GM21619 (cell line): ENCODE results near the gene TEK.
"Not testable (repeated sequence)": the region's sequence is repeated elsewhere in the genome, so short reads cannot be mapped to it uniquely, and the experiment has no call there.

Experiments used
- ATAC-seq: cut with Tn5 transposase; IDR thresholded peaks from one replicate; pipeline ENCODE4 v1.9.1; 2021; ENCODE audit not compliant: unreplicated experiment

Gene TEK

GRCh38 chr9:27108981-27109541 lies at the start of gene TEK:
Gene TEK (plus strand): TSS chr9:27109225. CDS start chr9:27109591, 366 bp downstream.
- no peak for ATAC-seq

- no peak for ATAC-seq
Observed at GRCh38 chr9:27059412-27059811, 49.6 kb upstream of the TEK start.

- no peak for ATAC-seq
Observed at GRCh38 chr9:27059907-27060306, 49.1 kb upstream of the TEK start.

- ATAC-seq, result no peak
Observed at GRCh38 chr9:27065288-27065687, 43.7 kb upstream of the TEK start.

- no peak for ATAC-seq
Observed at GRCh38 chr9:27073841-27074728, 34.9 kb upstream of the TEK start.

- no peak for ATAC-seq
Observed at GRCh38 chr9:27078685-27079084, 30.3 kb upstream of the TEK start.

GRCh38 chr9:27085456-27085855 lies 23.6 kb upstream of the TEK start:
- ATAC-seq, result no peak

GRCh38 chr9:27086818-27087680 lies 22.0 kb upstream of the TEK start:
- no peak for ATAC-seq

GRCh38 chr9:27088981-27089380 lies 20.0 kb upstream of the TEK start:
- no peak for ATAC-seq

- no peak for ATAC-seq
Observed at GRCh38 chr9:27089706-27090105, 19.3 kb upstream of the TEK start.

- ATAC-seq, result no peak
Observed at GRCh38 chr9:27090231-27090630, 18.8 kb upstream of the TEK start.

- ATAC-seq, result no peak
Observed at GRCh38 chr9:27090711-27091110, 18.3 kb upstream of the TEK start.

- ATAC-seq, result not testable (repeated sequence)
Observed at GRCh38 chr9:27092496-27092895, 16.5 kb upstream of the TEK start.

- not testable (repeated sequence) for ATAC-seq
Observed at GRCh38 chr9:27093384-27094067, 15.5 kb upstream of the TEK start.

- ATAC-seq, result no peak
Observed at GRCh38 chr9:27094640-27095298, 14.3 kb upstream of the TEK start.

- no peak for ATAC-seq
Observed at GRCh38 chr9:27107241-27107640, 1.8 kb upstream of the TEK start.

GRCh38 chr9:27109621-27110020 lies 596 bp downstream of the TEK start:
- ATAC-seq, result no peak

GRCh38 chr9:27110181-27110580 lies 1.2 kb downstream of the TEK start:
- ATAC-seq, result no peak

GRCh38 chr9:27112235-27112634 lies 3.2 kb downstream of the TEK start:
- no peak for ATAC-seq

GRCh38 chr9:27117489-27118135 lies 8.6 kb downstream of the TEK start:
- ATAC-seq, result no peak
